Germinal center (tissue), 1 donor: ENCODE data around the gene CATSPER3.

Experiments
- DNase-seq: peaks from one replicate; pipeline ENCODE4 v3.0.0; 2012; ENCODE audit warnings: mixed read lengths, low spot score

CATSPER3 gene

GRCh38 chr5:135011355-135012032, 43.8 kb downstream of the CATSPER3 start:
- no peak for DNase-seq

GRCh38 chr5:135012033-135012588, 44.4 kb downstream of the CATSPER3 start:
- no peak for DNase-seq

GRCh38 chr5:135012951-135013391, 45.3 kb downstream of the CATSPER3 start:
- DNase-seq = no peak

- DNase-seq = no peak
Observed at GRCh38 chr5:135013445-135013844, 45.7 kb downstream of the CATSPER3 start.

- no peak for DNase-seq
Observed at GRCh38 chr5:135013947-135014570, 46.4 kb downstream of the CATSPER3 start.

- no peak for DNase-seq
Observed at GRCh38 chr5:135015942-135016341, 48.2 kb downstream of the CATSPER3 start.

GRCh38 chr5:135016861-135017290, 49.2 kb downstream of the CATSPER3 start:
- no peak for DNase-seq

- no peak for DNase-seq
Observed at GRCh38 chr5:135018457-135018856, 50.8 kb downstream of the CATSPER3 start.

- no peak for DNase-seq
Observed at GRCh38 chr5:135019314-135019713, 51.6 kb downstream of the CATSPER3 start.

- DNase-seq = no peak
Observed at GRCh38 chr5:135020111-135020895, 52.6 kb downstream of the CATSPER3 start.

GRCh38 chr5:135024956-135025729, 57.4 kb downstream of the CATSPER3 start:
- no peak for DNase-seq

GRCh38 chr5:135025730-135026644, 58.3 kb downstream of the CATSPER3 start:
- DNase-seq = no peak

GRCh38 chr5:135026645-135027265, 59.0 kb downstream of the CATSPER3 start:
- no peak for DNase-seq

GRCh38 chr5:135027266-135027696, 59.6 kb downstream of the CATSPER3 start:
- no peak for DNase-seq

- DNase-seq = no peak
Observed at GRCh38 chr5:135027697-135028615, 60.2 kb downstream of the CATSPER3 start.

- no peak for DNase-seq
Observed at GRCh38 chr5:135028791-135029476, 61.2 kb downstream of the CATSPER3 start.

- no peak for DNase-seq
Observed at GRCh38 chr5:135029477-135030122, 61.9 kb downstream of the CATSPER3 start.
